OCI-LY7 (cell line): ENCODE data around the gene RBM48. TPM values are rescaled to one million over a fixed set of nuclear protein-coding genes. Genes with fewer than 3 reads are reported as not detected.

Experiments
- BruUV-seq: library from RNA; stranded (reverse); fragments of 400-500 nt; replicated peaks from 2 replicates; lab custom pipeline; 2021; lab: Mats Ljungman, UMichigan
- CTCF ChIA-PET: fragments of 300-600 bp; sonication (Branson Sonifier 250); formaldehyde crosslinking; loops from one replicate; lab custom pipeline; 2022; ENCODE audit warnings: antibody characterized with exemption; ENCODE audit not compliant: unreplicated experiment; lab: Charles Lee
- POLR2A ChIA-PET: fragments of 300-600 bp; sonication (Branson Sonifier 250); formaldehyde crosslinking; loops from one replicate; lab custom pipeline; 2022; ENCODE audit warnings: antibody characterized with exemption; lab: Charles Lee
- DNase-seq: peaks from one replicate; pipeline ENCODE4 v3.0.0-alpha.2; 2015; ENCODE audit warnings: low spot score
- H2AFZ ChIP-seq: fragments of 200-600 bp; sonication (generic), shearing (Covaris generic); 2 replicates; pipeline ENCODE4 v1.6.1; 2014; ENCODE audit warnings: mild to moderate bottlenecking, antibody characterized with exemption, low read length, moderate library complexity
- H3K27ac ChIP-seq: fragments of 200-600 bp; sonication (generic); 2 replicates; pipeline ENCODE4 v1.5.1; 2014; ENCODE audit warnings: mixed run types, low read depth, mild to moderate bottlenecking, moderate library complexity, low read length, inconsistent platforms; ENCODE audit not compliant: poor library complexity, severe bottlenecking
- H3K36me3 ChIP-seq: fragments of 200-600 bp; sonication (generic); 2 replicates; pipeline ENCODE4 v1.6.1; 2014; ENCODE audit warnings: mild to moderate bottlenecking, antibody characterized with exemption, low read length, moderate library complexity, mixed read lengths; ENCODE audit not compliant: insufficient read depth
- H3K4me1 ChIP-seq: fragments of 200-600 bp; sonication (generic); 2 replicates; pipeline ENCODE4 v1.5.1; 2014; ENCODE audit warnings: mild to moderate bottlenecking, low read length; ENCODE audit not compliant: insufficient read depth, poor library complexity, severe bottlenecking
- H3K4me2 ChIP-seq: fragments of 200-600 bp; sonication (generic); 2 replicates; pipeline ENCODE4 v1.6.1; 2014; ENCODE audit warnings: mild to moderate bottlenecking, low read length
- H3K4me3 ChIP-seq: fragments of 200-600 bp; sonication (generic); 2 replicates; pipeline ENCODE4 v1.5.1; 2014; ENCODE audit warnings: mild to moderate bottlenecking, low read depth, low read length; ENCODE audit not compliant: poor library complexity, severe bottlenecking
- H3K79me2 ChIP-seq: fragments of 200-600 bp; sonication (generic); 2 replicates; pipeline ENCODE4 v1.6.1; 2016; ENCODE audit warnings: low read depth, mild to moderate bottlenecking, low read length, moderate library complexity, mixed read lengths; ENCODE audit not compliant: insufficient read depth
- H3K9me2 ChIP-seq: fragments of 200-600 bp; sonication (generic); 2 replicates; pipeline ENCODE4 v1.6.1; 2016; ENCODE audit warnings: mild to moderate bottlenecking, low read length, mixed read lengths; ENCODE audit not compliant: insufficient read depth
- H3K9me3 ChIP-seq: fragments of 200-600 bp; sonication (generic); 2 replicates; pipeline ENCODE4 v1.6.1; 2014; ENCODE audit warnings: mild to moderate bottlenecking, mixed run types, low read length, mixed read lengths
- H4K20me1 ChIP-seq: fragments of 200-600 bp; sonication (generic); 2 replicates; pipeline ENCODE4 v1.6.1; 2014; ENCODE audit warnings: mild to moderate bottlenecking, antibody characterized with exemption, low read length, moderate library complexity, mixed read lengths; ENCODE audit not compliant: insufficient read depth
- CTCF ChIP-seq: fragments of 200-600 bp; sonication (generic); conservative IDR thresholded peaks from 2 replicates; pipeline ENCODE4 v1.5.1; 2014; ENCODE audit warnings: mild to moderate bottlenecking, antibody characterized with exemption, low read length, moderate library complexity, mixed read lengths
- EZH2phosphoT487 ChIP-seq: fragments of 200-600 bp; sonication (generic); IDR thresholded peaks from 2 replicates; pipeline ENCODE4 v1.6.1; 2018; ENCODE audit warnings: low read depth, borderline replicate concordance, mild to moderate bottlenecking, mixed run types, antibody characterized with exemption, low read length, moderate library complexity, mixed read lengths
- intact Hi-C: fragments of 100-400 bp; cut with micrococcal nuclease; formaldehyde crosslinking; loops from one replicate; pipeline ENCODE4 v1.10.0; 2022; ENCODE audit not compliant: unreplicated experiment
- total RNA-seq, 2 experiments: library from RNA; depleted of rRNA in 1 of 2; stranded (reverse); fragments of >200 nt in 1 of 2; shearing (Covaris generic) in 1 of 2; gene quantifications; 2 replicates each; pipeline ENCODE4 v1.2.3, GENCODE V29; 2014 to 2022

The RBM48 gene
- total RNA-seq, 2 experiments from 2014 or later, result 10.7 to 15.1 TPM

GRCh38 chr7:92586403-92586802 lies 57.8 kb downstream of the RBM48 start:
- DNase-seq, result no peak
- Histone ChIP-seq H3K79me2 (peaks cover 84% of the 10 kb centered on the region), H3K4me1 (peaks cover 41% of the 10 kb centered on the region), H3K9me3 (peaks cover 22% of the 10 kb centered on the region; the same call in 1 of the 2 replicates), H3K27ac (no peak overlapping the region), H3K4me2 (peak overlapping the region; percentile 16; the same call in 1 of the 2 replicates), H3K4me3 (no peak overlapping the region), H3K36me3 (peaks cover 66% of the 10 kb centered on the region), H4K20me1 (peaks cover 53% of the 10 kb centered on the region), H3K9me2 (no peaks in the 10 kb centered on the region), H2AFZ (no peak overlapping the region)
- CTCF ChIA-PET, result no interaction called here
- intact Hi-C loops, result loop anchor here (5.0 kb wide), 1 partner anchor 59 kb away; the partner anchor contains the start of genes PEX1 and RBM48
- POLR2A ChIA-PET, result interaction anchor here (0.6 kb wide), 1 partner anchor 173 kb away, joined by 3 read pairs; no protein-coding TSS in a partner anchor
- TF ChIP-seq EZH2phosphoT487 (no peak), CTCF (no peak)
- no TSS peak for BruUV-seq

- Histone ChIP-seq H3K4me1 (peaks cover 41% of the 10 kb centered on the region), H3K27ac (no peak overlapping the region), H3K4me2 (peak overlapping the region; percentile 16; the same call in 1 of the 2 replicates), H3K4me3 (no peak overlapping the region), H3K9me3 (peaks cover 22% of the 10 kb centered on the region; the same call in 1 of the 2 replicates), H3K36me3 (peaks cover 61% of the 10 kb centered on the region), H2AFZ (no peak overlapping the region), H3K79me2 (peaks cover 79% of the 10 kb centered on the region), H4K20me1 (peaks cover 53% of the 10 kb centered on the region), H3K9me2 (no peaks in the 10 kb centered on the region)
- DNase-seq, result no peak
- intact Hi-C loops, result loop anchor here (5.0 kb wide), 1 partner anchor 60 kb away; the partner anchor contains the start of genes PEX1 and RBM48
- POLR2A ChIA-PET, result no interaction called here
- no peak for TF ChIP-seq EZH2phosphoT487
- BruUV-seq, result no TSS peak
- CTCF ChIA-PET, result no interaction called here
These were observed 58.2 kb downstream of the RBM48 start for GRCh38 chr7:92586841-92587240.

Other genes starting within 250 kb of the RBM48 start
- 15.5 and 19.6 TPM in 2 replicates for gene GATAD1, start 81.3 kb upstream of the RBM48 start, total RNA-seq (2014; rRNA removed; shearing (Covaris generic))
- 37.9 and 47.3 TPM in 2 replicates for gene GATAD1, start 81.3 kb upstream of the RBM48 start, total RNA-seq (2022)
- not detected in 2 replicates for gene ERVW-1, start 50.8 kb upstream of the RBM48 start, total RNA-seq (2014; rRNA removed; shearing (Covaris generic))
- not detected in 2 replicates for gene ERVW-1, start 50.8 kb upstream of the RBM48 start, total RNA-seq (2022)
- 28.3 and 28.7 TPM in 2 replicates for gene PEX1, start 275 bp upstream of the RBM48 start, total RNA-seq (2014; rRNA removed; shearing (Covaris generic))
- gene PEX1, start 275 bp upstream of the RBM48 start, total RNA-seq (2022), result 36.0 and 47.4 TPM in 2 replicates
- 27.5 and 30.5 TPM in 2 replicates for gene FAM133B, start 61.6 kb downstream of the RBM48 start, total RNA-seq (2014; rRNA removed; shearing (Covaris generic))
- gene FAM133B, start 61.6 kb downstream of the RBM48 start, total RNA-seq (2022), result 39.3 and 46.8 TPM in 2 replicates